OCI-LY3 (cell line): ENCODE results near the gene PLXNB3.

Source experiments
- CTCF ChIP-seq: fragments of 200-600, 300-600 bp; sonication (generic); IDR thresholded peaks from 2 replicates; pipeline ENCODE4 v1.5.1; 2014; ENCODE audit warnings: antibody characterized with exemption, low read length, low read depth
- EZH2phosphoT487 ChIP-seq: fragments of 200-600 bp; shearing (Covaris generic); IDR thresholded peaks from 2 replicates; pipeline ENCODE4 v1.6.1; 2018; ENCODE audit warnings: antibody characterized with exemption, mixed run types, low read depth

GRCh38 chrX:153766871-153767673, 3.0 kb downstream of the PLXNB3 start:
- no peak for TF ChIP-seq EZH2phosphoT487
- no peak for TF ChIP-seq CTCF
